ENCODE measurements around the gene TFB2M.
A peak's percentile ranks its signal among the peaks of the same experiment; 100 is the strongest.

The TFB2M gene

GRCh38 chr1:246508897-246509688, 57.0 kb downstream of the TFB2M start:
- TF ChIP-seq FOXP2 (optimal IDR thresholded peaks at IDR 0.05; ENCODE audit: borderline replicate concordance, extremely low read depth, extremely low read length, insufficient read depth) (no peak), SIN3A (IDR thresholded peaks at IDR 0.05; ENCODE audit: borderline replicate concordance, insufficient read depth, low read length) (no peak), TAF1 (IDR thresholded peaks at IDR 0.05; ENCODE audit: borderline replicate concordance, insufficient read depth, low read length) (no peak), POLR2AphosphoS5 (IDR thresholded peaks at IDR 0.05; ENCODE audit: low read depth, low read length) (no peak)
- TF ChIP-seq, protein P1, sequence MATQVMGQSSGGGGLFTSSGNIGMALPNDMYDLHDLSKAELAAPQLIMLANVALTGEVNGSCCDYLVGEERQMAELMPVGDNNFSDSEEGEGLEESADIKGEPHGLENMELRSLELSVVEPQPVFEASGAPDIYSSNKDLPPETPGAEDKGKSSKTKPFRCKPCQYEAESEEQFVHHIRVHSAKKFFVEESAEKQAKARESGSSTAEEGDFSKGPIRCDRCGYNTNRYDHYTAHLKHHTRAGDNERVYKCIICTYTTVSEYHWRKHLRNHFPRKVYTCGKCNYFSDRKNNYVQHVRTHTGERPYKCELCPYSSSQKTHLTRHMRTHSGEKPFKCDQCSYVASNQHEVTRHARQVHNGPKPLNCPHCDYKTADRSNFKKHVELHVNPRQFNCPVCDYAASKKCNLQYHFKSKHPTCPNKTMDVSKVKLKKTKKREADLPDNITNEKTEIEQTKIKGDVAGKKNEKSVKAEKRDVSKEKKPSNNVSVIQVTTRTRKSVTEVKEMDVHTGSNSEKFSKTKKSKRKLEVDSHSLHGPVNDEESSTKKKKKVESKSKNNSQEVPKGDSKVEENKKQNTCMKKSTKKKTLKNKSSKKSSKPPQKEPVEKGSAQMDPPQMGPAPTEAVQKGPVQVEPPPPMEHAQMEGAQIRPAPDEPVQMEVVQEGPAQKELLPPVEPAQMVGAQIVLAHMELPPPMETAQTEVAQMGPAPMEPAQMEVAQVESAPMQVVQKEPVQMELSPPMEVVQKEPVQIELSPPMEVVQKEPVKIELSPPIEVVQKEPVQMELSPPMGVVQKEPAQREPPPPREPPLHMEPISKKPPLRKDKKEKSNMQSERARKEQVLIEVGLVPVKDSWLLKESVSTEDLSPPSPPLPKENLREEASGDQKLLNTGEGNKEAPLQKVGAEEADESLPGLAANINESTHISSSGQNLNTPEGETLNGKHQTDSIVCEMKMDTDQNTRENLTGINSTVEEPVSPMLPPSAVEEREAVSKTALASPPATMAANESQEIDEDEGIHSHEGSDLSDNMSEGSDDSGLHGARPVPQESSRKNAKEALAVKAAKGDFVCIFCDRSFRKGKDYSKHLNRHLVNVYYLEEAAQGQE (IDR thresholded peaks at IDR 0.05; ENCODE audit: insufficient read depth in 1 of 2, low read depth in 2 of 2, low read length in 2 of 2): no peak

DNA sequence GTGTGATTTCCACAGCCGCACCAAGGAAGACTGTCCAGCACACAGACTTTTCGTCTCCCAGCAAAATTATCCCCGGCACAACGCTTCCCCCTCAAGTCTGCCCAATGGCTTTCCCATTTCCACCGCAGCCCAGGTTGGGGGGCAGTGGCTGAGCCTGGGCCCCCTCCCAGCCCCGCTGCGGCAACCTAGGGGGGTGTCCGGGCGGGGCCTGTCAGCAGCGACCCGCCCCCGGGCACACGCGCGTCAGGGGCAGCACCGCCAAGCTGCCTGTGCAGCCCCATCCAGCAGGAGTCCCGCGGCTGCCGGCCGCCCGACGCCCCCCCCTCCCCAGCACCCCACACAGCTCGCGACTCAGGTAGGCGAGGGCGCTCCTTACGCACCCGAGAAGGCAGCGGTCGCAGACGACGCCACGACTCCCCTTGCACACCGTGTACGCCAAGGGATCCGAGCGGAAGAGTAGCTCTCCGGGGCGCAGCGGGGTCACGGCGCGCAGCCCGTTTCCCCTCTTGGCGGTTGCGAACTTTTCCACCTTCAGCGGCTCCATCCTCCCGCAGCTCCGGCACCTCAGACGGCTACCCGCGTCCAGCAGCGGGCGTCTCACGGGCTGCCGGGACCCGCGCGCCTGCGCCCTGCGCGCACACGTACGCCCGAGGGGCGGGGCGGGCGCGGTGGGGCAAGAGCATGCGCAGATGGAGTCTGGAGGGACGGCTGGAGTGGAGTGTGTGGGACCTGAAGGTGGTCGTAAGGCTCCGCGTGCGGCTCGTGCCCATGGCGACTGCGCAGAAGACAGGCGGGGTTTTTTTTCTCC, 59.2 kb downstream of the TFB2M start, which contains the start of gene SMYD3:
Gene SMYD3, minus strand, starts transcription at position 606 of the 808 bp plus-strand sequence.
- TF ChIP-seq TAF1 (IDR thresholded peaks at IDR 0.05; ENCODE audit: borderline replicate concordance, insufficient read depth, low read length): 0 out of 2 replicates have a peak, but pooled peaks have one; percentile 35
- peak; percentile 89 for TF ChIP-seq POLR2AphosphoS5 (IDR thresholded peaks at IDR 0.05; ENCODE audit: low read depth, low read length)
- no peak for TF ChIP-seq FOXP2 (optimal IDR thresholded peaks at IDR 0.05; ENCODE audit: borderline replicate concordance, extremely low read depth, extremely low read length, insufficient read depth)
- TF ChIP-seq, protein P1 (IDR thresholded peaks at IDR 0.05; ENCODE audit: insufficient read depth in 1 of 2, low read depth in 2 of 2, low read length in 2 of 2): no peak

DNA sequence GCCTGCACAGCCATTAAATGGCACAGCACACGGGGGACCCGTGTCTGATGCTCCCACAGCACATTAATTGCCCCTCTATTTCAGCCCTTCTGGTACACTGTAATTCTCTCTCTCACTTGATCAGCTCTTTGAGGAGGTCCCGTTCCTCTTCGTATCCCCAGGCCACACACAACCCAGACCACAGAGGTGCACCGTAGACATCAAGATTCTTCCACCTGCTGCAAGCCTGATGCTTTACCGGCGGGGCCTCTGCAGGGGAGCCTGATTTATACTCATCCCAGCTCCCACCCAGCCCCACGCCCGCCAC, 59.7 kb downstream of the TFB2M start:
- TF ChIP-seq SIN3A (IDR thresholded peaks at IDR 0.05; ENCODE audit: borderline replicate concordance, insufficient read depth, low read length) (no peak), FOXP2 (optimal IDR thresholded peaks at IDR 0.05; ENCODE audit: borderline replicate concordance, extremely low read depth, extremely low read length, insufficient read depth) (no peak), TAF1 (IDR thresholded peaks at IDR 0.05; ENCODE audit: borderline replicate concordance, insufficient read depth, low read length) (no peak), POLR2AphosphoS5 (IDR thresholded peaks at IDR 0.05; ENCODE audit: low read depth, low read length) (no peak)
- TF ChIP-seq, protein P1 (IDR thresholded peaks at IDR 0.05; ENCODE audit: insufficient read depth in 1 of 2, low read depth in 2 of 2, low read length in 2 of 2): no peak

DNA sequence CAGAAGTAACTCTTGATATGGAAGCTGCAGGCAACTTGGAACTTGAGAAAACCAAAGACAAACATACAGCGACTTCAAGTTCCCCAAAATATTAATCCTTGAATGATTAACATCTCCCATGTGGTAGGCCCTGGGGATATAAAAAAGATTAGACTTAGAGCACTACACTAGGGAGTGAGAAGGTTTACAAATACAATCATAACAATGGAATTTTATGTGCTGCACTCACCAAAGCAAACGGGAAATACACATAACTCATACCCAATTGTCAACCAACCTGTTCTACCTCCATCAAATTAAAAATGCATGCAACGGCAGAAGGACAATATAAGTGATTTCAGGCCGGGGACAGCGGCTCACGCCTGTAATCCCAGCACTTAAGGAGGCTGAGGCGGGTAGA, 62.7 kb downstream of the TFB2M start:
- TF ChIP-seq, protein P1 (IDR thresholded peaks at IDR 0.05; ENCODE audit: insufficient read depth in 1 of 2, low read depth in 2 of 2, low read length in 2 of 2): no peak
- no peak for TF ChIP-seq FOXP2 (optimal IDR thresholded peaks at IDR 0.05; ENCODE audit: borderline replicate concordance, extremely low read depth, extremely low read length, insufficient read depth)
- TF ChIP-seq SIN3A (IDR thresholded peaks at IDR 0.05; ENCODE audit: borderline replicate concordance, insufficient read depth, low read length): no peak
- TF ChIP-seq POLR2AphosphoS5 (IDR thresholded peaks at IDR 0.05; ENCODE audit: low read depth, low read length): no peak
- no peak for TF ChIP-seq TAF1 (IDR thresholded peaks at IDR 0.05; ENCODE audit: borderline replicate concordance, insufficient read depth, low read length)

All from PFSK-1 (cell line).